HUDEP-2 (cell line): Measurements from ENCODE around the gene TCF12.

Experiments used
- DNase-seq, 76 experiments: peaks; one replicate each; lab custom pipeline; 2025; ENCODE audit not compliant: unreplicated experiment in 76 of 76; lab: John Stamatoyannopoulos, UW

Gene TCF12

DNA sequence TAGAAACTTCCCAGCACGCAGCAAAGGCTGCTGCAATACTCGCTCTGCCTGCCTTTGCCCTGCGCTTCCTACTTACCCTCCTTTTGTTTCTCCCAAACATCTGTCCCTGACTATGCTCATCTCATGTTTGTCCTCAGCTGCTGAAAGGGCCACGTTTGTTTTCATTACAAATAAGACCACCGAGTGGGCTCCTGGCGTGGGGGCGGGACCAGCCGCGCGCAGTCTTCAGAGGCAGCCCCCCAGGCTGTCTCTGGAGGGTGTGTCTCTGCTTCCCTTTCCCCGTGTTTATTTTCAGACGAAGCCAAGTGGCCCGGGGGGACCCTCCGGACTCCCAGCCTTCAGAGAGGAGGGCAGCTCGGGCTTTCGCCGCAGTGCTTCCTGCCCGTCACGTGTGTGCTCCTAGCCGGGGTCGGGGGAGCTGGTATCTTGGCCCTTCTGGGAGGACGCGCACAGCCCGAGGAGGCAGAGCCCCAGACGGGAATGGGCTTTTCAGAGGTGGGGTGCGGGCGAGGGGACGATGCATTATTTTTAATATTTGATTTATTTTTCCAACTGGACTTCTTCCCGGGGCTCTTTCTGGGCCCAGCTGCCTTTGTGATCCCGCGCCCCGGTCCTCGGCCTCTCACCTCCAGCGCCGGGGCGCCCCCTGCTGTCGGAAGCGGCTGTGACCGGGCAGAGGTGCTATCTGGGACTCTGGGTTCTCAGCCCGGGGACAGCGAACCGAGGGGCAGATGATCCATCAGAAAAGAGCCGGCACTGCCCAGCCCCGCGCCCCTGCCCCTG lies 387.9 kb downstream of the TCF12 start:
- DNase-seq = peak in 74 of 76 experiments; percentile 4 to 90 (median 68)

GRCh38 chr15:57306944-57307411 lies 388.5 kb downstream of the TCF12 start:
- DNase-seq = peak in 1 of 76 experiments; percentile 32

- DNase-seq = no peak
These were observed 389.2 kb downstream of the TCF12 start for GRCh38 chr15:57307527-57308169.

DNA sequence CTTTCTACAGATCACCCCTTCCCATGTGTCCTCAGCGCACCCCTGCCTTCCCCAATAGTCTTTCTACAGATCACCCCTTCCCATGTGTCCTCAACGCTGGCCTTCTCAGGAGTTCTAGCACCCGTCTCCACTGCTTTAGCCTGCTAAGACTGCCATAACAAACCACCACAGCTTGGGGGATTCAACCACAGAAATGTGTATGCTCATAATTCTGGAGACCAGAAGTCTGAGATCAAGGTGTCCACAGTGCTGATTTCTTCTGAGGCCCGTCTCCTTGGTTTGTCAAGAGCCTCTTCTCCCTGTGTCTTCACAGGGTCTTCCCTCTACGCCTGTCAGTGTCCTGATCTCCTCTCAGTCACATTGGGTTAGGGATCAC lies 389.7 kb downstream of the TCF12 start:
- no peak for DNase-seq

GRCh38 chr15:57309856-57310760 lies 391.7 kb downstream of the TCF12 start:
- no peak for DNase-seq

GRCh38 chr15:57310876-57311275 lies 392.4 kb downstream of the TCF12 start:
- DNase-seq = no peak

- no peak for DNase-seq
These were observed 393.5 kb downstream of the TCF12 start for GRCh38 chr15:57312006-57312317.

DNA sequence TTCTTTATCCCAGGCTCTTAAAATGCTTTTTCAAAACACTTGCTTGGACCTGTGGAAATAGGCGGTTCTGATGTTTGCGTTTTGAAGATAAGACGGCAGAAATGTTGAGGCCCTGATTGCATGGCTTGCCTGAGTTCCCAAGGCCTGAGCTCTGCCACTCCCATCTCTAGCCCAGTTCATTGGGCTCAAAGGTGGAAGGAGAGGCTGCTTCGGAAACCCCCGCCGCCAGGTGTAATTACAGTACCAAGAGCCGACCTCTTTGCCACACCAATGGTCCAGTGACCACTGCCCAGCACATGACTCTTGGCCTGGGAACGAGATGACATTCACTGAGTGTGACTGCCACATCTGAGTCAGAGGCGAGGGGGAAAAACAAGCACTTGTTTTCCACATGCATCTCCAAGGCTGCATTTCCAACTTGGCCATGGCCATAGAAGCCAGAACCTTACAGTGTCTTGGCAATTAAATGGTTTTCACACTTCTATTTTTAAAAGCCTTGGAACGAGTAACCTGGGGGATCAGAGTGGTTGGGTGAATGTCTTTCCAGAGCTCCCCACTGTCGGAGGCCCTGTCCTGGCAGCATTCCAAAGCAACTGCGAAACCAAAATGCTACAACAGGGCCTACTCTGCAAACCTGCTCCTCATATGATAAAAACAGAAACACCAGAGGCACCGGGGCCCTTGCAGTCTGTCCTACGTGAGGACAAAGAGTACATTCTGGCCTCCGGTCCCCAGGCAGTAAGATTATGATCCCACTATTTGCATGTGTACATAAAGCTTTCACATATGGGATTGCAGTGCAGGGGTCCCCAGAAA lies 394.1 kb downstream of the TCF12 start:
- DNase-seq = no peak

GRCh38 chr15:57313134-57313483 lies 394.7 kb downstream of the TCF12 start:
- no peak for DNase-seq

DNA sequence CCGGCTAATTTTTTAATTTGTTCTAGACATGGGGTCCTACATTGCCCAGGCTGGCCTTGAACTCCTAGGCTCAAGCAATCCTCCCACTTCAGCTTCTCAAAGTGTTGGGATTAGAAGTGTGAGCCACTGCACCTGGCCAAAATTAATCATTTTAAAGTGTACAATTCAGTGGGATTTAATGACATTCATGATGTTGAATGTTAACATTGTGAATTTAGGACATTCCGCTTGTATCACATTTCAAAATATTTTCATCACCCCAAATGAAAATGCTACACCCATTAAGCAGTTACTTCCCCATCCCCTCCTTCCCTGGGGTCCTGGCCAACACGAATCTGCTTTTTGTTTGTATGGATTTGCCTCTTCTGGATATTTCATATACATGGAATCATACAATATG lies 395.8 kb downstream of the TCF12 start:
- DNase-seq = no peak

GRCh38 chr15:57316451-57316850 lies 398.0 kb downstream of the TCF12 start:
- DNase-seq = no peak

GRCh38 chr15:57319226-57319918 lies 400.9 kb downstream of the TCF12 start:
- DNase-seq = no peak

GRCh38 chr15:57319919-57320560 lies 401.6 kb downstream of the TCF12 start:
- no peak for DNase-seq

DNA sequence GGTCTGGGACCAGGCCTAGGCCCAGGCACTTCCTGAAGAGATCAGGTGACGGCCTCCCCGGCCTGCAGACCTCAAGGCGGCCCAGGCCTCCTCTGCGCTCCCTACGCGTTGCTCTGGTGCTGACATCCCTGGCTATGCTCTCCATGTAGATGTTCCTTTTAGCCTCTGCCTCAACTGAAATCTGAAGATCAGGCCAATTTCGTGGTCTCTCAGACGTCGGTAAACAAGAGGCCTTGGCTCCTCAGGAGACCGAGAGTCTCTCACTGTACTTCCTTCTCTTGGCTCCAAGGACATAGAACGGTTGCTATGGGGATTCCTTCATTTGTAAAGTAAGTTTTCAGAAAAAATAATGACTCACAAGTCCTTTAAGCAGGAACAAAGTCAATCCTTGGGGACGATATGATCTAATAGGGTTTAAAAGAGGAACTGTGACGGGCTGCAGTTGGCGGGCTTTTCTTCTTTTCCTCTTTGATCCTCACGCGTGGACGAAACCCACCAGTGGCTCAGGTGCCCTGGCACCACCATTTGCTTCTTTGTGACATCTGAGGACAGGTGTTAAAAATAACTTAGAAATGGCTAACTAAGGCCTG lies 402.3 kb downstream of the TCF12 start:
- no peak for DNase-seq

GRCh38 chr15:57321485-57321884 lies 403.0 kb downstream of the TCF12 start:
- no peak for DNase-seq

GRCh38 chr15:57321973-57322601 lies 403.6 kb downstream of the TCF12 start:
- DNase-seq = peak in 5 of 76 experiments; percentile 7 to 23 (median 19)

DNA sequence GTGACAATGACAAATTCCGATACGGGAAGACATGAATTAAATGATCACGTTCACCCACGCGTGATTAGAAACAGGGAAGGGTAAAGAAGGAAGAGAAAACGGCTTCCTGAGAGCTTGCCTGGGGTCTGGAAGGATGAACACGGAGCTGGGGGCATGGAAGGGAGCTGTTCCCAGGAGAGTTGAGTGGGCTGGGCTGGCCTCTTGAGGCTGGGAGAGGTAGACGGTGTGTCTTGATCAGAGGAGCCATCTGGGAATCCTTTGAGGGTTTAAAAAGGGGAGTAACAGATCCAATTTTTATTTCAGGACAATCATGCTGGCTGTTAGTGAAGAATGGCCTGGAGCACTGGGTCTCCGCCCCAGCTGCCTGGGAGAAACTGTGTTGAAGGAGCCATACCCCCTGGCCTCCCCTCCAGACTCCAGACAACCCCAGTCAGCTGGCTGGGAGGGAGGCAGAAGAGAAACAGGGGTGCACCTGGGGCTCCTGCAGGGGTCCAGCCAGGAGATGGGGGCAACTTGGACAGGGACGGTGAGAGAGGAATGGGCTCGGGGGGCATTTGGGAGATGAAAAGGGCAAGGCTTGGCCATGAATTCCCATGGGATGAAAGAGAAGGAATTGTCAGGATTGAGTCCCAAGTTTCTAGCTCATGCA lies 404.3 kb downstream of the TCF12 start:
- DNase-seq = no peak

DNA sequence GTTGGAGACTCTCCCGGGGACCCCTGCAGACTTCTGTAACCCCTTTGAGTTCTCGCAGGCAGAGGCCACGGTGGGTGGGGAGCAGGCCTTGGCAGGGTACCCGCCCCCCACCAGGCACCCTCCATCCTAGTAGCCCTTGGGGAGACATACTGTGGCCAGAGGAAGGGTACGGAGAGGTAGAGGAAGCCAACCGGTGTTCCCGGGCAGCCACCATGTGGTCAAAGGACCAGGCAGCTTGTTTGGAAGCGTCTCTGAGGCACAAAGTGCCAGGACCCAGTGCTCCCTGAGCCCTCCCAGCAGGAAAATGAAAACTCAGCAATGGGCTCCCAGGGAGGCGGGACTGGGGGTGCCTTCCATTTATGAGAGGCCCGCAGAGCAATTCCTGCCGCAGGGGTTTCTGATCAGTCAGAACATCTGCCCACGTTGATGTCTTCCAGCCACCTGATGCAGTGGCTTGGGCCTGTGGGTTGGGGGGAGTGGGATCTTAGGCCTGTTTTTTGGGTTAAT lies 404.9 kb downstream of the TCF12 start:
- no peak for DNase-seq
